OCI-LY1 (cell line): ENCODE data around the gene FAAH.

ENCODE experiments used
- H2AFZ ChIP-seq: fragments of 200-600 bp; sonication (generic), shearing (Covaris generic); 2 replicates; pipeline ENCODE4 v1.6.0; 2014; ENCODE audit warnings: antibody characterized with exemption, mild to moderate bottlenecking, low read length
- H3F3A ChIP-seq: fragments of 200-600 bp; sonication (generic), shearing (Covaris generic); 2 replicates; pipeline ENCODE4 v1.6.0; 2014; ENCODE audit warnings: mild to moderate bottlenecking, antibody characterized with exemption, low read length, moderate library complexity; ENCODE audit not compliant: insufficient read depth
- H3K27ac ChIP-seq: fragments of 200-600 bp; sonication (generic); 2 replicates; pipeline ENCODE4 v1.5.1; 2014; ENCODE audit warnings: low read length, mixed run types, mild to moderate bottlenecking, low read depth; ENCODE audit not compliant: poor library complexity, severe bottlenecking
- H3K27me3 ChIP-seq: fragments of 200-600 bp; sonication (generic); 2 replicates; pipeline ENCODE4 v1.6.0; 2014; ENCODE audit warnings: antibody characterized with exemption, mild to moderate bottlenecking, low read length, moderate library complexity; ENCODE audit not compliant: insufficient read depth
- H3K36me3 ChIP-seq: fragments of 200-600 bp; sonication (generic); 2 replicates; pipeline ENCODE4 v1.6.1; 2014; ENCODE audit warnings: mild to moderate bottlenecking, antibody characterized with exemption, low read length, moderate library complexity, mixed read lengths; ENCODE audit not compliant: insufficient read depth
- H3K4me1 ChIP-seq: fragments of 200-600 bp; sonication (generic); 2 replicates; pipeline ENCODE4 v1.5.1; 2014; ENCODE audit warnings: mild to moderate bottlenecking, low read length, moderate library complexity; ENCODE audit not compliant: insufficient read depth, severe bottlenecking
- H3K4me2 ChIP-seq: fragments of 200-600 bp; sonication (generic), shearing (Covaris generic); 2 replicates; pipeline ENCODE4 v1.6.1; 2014; ENCODE audit warnings: low read length
- H3K4me3 ChIP-seq: fragments of 200-600 bp; sonication (generic); 2 replicates; pipeline ENCODE4 v1.5.1; 2014; ENCODE audit warnings: low read length, low read depth, mild to moderate bottlenecking, mixed read lengths; ENCODE audit not compliant: poor library complexity, severe bottlenecking
- H3K79me2 ChIP-seq: fragments of 200-600 bp; shearing (Covaris generic); 2 replicates; pipeline ENCODE4 v1.6.1; 2016; ENCODE audit warnings: mixed run types, low read length, mixed read lengths; ENCODE audit not compliant: insufficient read depth
- H3K9ac ChIP-seq: fragments of 200-600 bp; sonication (generic), shearing (Covaris generic); 2 replicates; pipeline ENCODE4 v1.6.1; 2014; ENCODE audit warnings: mild to moderate bottlenecking, low read length, mixed read lengths
- H3K9me2 ChIP-seq: fragments of 200-600 bp; sonication (generic), shearing (Covaris generic); 2 replicates; pipeline ENCODE4 v1.6.1; 2014; ENCODE audit warnings: low read depth, mild to moderate bottlenecking, low read length, mixed read lengths
- H3K9me3 ChIP-seq: fragments of 200-600 bp; shearing (Covaris generic); 2 replicates; pipeline ENCODE4 v1.6.1; 2014; ENCODE audit warnings: low read length, mixed read lengths
- H4K20me1 ChIP-seq: fragments of 200-600 bp; sonication (generic), shearing (Covaris generic); 2 replicates; pipeline ENCODE4 v1.6.0; 2016; ENCODE audit warnings: mild to moderate bottlenecking, low read length; ENCODE audit not compliant: insufficient read depth
- CTCF ChIP-seq: fragments of 200-600 bp; sonication (generic), shearing (Covaris generic); IDR thresholded peaks from 2 replicates; pipeline ENCODE4 v1.5.1; 2017; ENCODE audit warnings: mild to moderate bottlenecking, antibody characterized with exemption, low read length, moderate library complexity, mixed read lengths
- EZH2 ChIP-seq: fragments of 200-600 bp; sonication (generic), shearing (Covaris generic); IDR thresholded peaks from 2 replicates; pipeline ENCODE4 v1.8.0; 2017; ENCODE audit warnings: borderline replicate concordance, mixed run types, mild to moderate bottlenecking, antibody characterized with exemption, low read length, moderate library complexity, mixed read lengths

The FAAH gene

GRCh38 chr1:46393510-46393909 is 607 bp upstream of the FAAH start:
- Histone ChIP-seq H4K20me1 (no peaks in the 10 kb centered on the region), H3K9me2 (no peaks in the 10 kb centered on the region), H3K4me3 (no peak overlapping the region), H3F3A (no peaks in the 10 kb centered on the region), H3K9me3 (peaks cover 3% of the 10 kb centered on the region; the same call in 1 of the 2 replicates), H3K27ac (no peak overlapping the region), H3K27me3 (no peaks in the 10 kb centered on the region), H3K36me3 (peaks cover 7% of the 10 kb centered on the region; the same call in 1 of the 2 replicates), H3K9ac (no peak overlapping the region), H3K4me2 (peak overlapping the region; percentile 58; the same call in 1 of the 2 replicates), H3K79me2 (no peaks in the 10 kb centered on the region), H3K4me1 (no peaks in the 10 kb centered on the region), H2AFZ (no peak overlapping the region)
- TF ChIP-seq CTCF (no peak), EZH2 (no peak)

- no peak for TF ChIP-seq EZH2
- no peak for TF ChIP-seq CTCF
- Histone ChIP-seq H4K20me1 (no peaks in the 10 kb centered on the region), H3K9ac (peak overlapping the region; percentile 50; the same call in 1 of the 2 replicates), H3K4me1 (no peaks in the 10 kb centered on the region), H3K36me3 (peaks cover 7% of the 10 kb centered on the region; the same call in 1 of the 2 replicates), H3K4me2 (peak overlapping the region; percentile 58), H3K4me3 (peak overlapping the region; percentile 56), H3F3A (no peaks in the 10 kb centered on the region), H3K9me3 (peaks cover 3% of the 10 kb centered on the region; the same call in 1 of the 2 replicates), H3K79me2 (no peaks in the 10 kb centered on the region), H3K27me3 (no peaks in the 10 kb centered on the region), H2AFZ (no peak overlapping the region), H3K9me2 (no peaks in the 10 kb centered on the region), H3K27ac (no peak overlapping the region)
Observed at GRCh38 chr1:46394872-46395465, 852 bp downstream of the FAAH start.

- Histone ChIP-seq H3F3A (no peaks in the 10 kb centered on the region), H3K4me2 (no peak overlapping the region), H4K20me1 (no peaks in the 10 kb centered on the region), H3K9me3 (peaks cover 3% of the 10 kb centered on the region; the same call in 1 of the 2 replicates), H3K9me2 (no peaks in the 10 kb centered on the region), H3K36me3 (peaks cover 7% of the 10 kb centered on the region; the same call in 1 of the 2 replicates), H3K27ac (no peak overlapping the region), H3K4me1 (no peaks in the 10 kb centered on the region), H3K9ac (no peak overlapping the region), H3K79me2 (no peaks in the 10 kb centered on the region), H3K4me3 (no peak overlapping the region), H3K27me3 (no peaks in the 10 kb centered on the region), H2AFZ (no peak overlapping the region)
- TF ChIP-seq EZH2: no peak
- no peak for TF ChIP-seq CTCF
Observed at GRCh38 chr1:46396441-46397398, 2.6 kb downstream of the FAAH start.
